ENCODE measurements around the gene AP3B1.
A peak's percentile ranks its signal among the peaks of the same experiment; 100 is the strongest.

The AP3B1 gene

DNA sequence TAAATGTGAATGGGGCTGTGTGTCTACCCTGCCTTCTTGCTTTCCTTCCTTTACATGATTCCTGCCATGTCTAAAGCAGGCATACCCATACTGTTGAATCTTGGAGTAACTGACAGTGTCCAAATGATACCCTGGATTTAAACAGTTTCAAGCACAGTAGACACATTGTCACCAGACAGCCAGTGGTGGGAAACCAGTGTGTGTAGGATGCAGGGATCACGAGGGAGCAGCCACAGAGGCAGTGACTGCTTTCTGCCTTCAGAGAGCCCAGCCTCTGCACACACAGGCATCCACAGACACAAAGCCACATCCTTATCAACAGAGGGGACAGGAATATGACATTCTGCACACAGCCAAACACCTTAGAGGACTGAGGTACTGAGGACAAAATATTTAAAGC lies 334.2 kb downstream of the AP3B1 start:
- Histone ChIP-seq H3K79me1 (ENCODE audit: low read length) (no peaks in the 10 kb centered on the region), H3K36me3 (ENCODE audit: control insufficient read depth, insufficient read depth, low read length) (no peaks in the 10 kb centered on the region), H3K4me1 (ENCODE audit: control insufficient read depth, low read depth, low read length) (no peaks in the 10 kb centered on the region), H3K4me3 (ENCODE audit: low read length) (no peak overlapping the region), H3K23ac (ENCODE audit: low read length) (no peak overlapping the region), H2BK15ac (replicated peaks; ENCODE audit: low read depth) (no peak overlapping the region), H2AK5ac (ENCODE audit: low read length) (no peak overlapping the region), H3K4me2 (ENCODE audit: low read length) (no peak overlapping the region), H4K5ac (ENCODE audit: low read length) (no peak overlapping the region), H3K27ac (ENCODE audit: low read depth, low read length) (no peak overlapping the region), H3K18ac (ENCODE audit: low read length) (no peak overlapping the region), H2BK120ac (ENCODE audit: low read depth, low read length) (no peak overlapping the region), H3K27me3 (ENCODE audit: insufficient read depth, low read length, poor library complexity) (peaks cover 6% of the 10 kb centered on the region), H3K79me2 (ENCODE audit: control insufficient read depth, insufficient read depth, low read length) (no peaks in the 10 kb centered on the region), H4K8ac (ENCODE audit: low read depth, low read length) (no peak overlapping the region), H2BK5ac (ENCODE audit: low read length) (no peak overlapping the region), H3K4ac (ENCODE audit: low read depth, low read length) (no peak overlapping the region), H3K56ac (ENCODE audit: low read length) (peak overlapping the region; percentile 12), H3K9ac (ENCODE audit: low read length) (no peak overlapping the region)
- no CpG with 5 or more reads among the region's 1 CpG for WGBS (ENCODE audit: extremely low coverage, insufficient coverage, low lambda C conversion rate)
- no peak for DNase-seq

DNA sequence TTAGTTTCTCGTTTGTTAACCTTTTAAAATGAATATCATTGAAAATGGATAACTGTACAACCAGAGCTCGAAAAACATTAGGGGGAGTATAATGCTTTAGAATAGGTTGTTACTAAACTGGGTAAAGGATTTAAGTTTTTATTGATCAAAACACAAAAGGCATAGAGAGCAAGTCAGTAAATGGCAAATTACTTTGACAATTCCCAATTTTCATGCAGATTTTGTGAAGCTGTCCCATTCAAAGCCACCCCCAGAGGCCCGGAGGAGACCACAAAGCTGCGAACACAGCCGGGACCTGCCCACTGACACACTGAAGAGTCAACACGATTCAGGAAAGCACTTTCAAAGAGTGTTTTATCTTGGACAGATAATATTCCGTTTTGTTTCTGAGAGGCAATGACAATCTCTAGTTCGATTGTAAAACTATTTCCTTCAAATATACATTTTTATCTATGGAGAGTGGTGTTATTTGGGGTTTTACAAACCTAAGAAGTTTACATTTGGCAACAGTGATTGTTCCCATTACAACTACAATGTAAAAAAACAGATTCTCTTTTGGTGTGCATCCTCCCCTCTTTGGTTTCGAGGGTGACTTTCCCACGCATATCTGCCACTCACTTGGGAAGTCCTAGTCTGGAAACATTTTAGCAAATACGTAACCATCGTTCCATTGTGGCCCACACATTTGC lies 335.7 kb downstream of the AP3B1 start:
- Histone ChIP-seq H3K9ac (ENCODE audit: low read length) (no peak overlapping the region), H4K5ac (ENCODE audit: low read length) (no peak overlapping the region), H3K27me3 (ENCODE audit: insufficient read depth, low read length, poor library complexity) (peaks cover 6% of the 10 kb centered on the region), H2AK5ac (ENCODE audit: low read length) (no peak overlapping the region), H3K23ac (ENCODE audit: low read length) (no peak overlapping the region), H3K4me2 (ENCODE audit: low read length) (no peak overlapping the region), H3K4ac (ENCODE audit: low read depth, low read length) (no peak overlapping the region), H2BK120ac (ENCODE audit: low read depth, low read length) (no peak overlapping the region), H3K27ac (ENCODE audit: low read depth, low read length) (no peak overlapping the region), H3K79me1 (ENCODE audit: low read length) (no peaks in the 10 kb centered on the region), H3K56ac (ENCODE audit: low read length) (no peak overlapping the region), H4K8ac (ENCODE audit: low read depth, low read length) (no peak overlapping the region), H3K79me2 (ENCODE audit: control insufficient read depth, insufficient read depth, low read length) (no peaks in the 10 kb centered on the region), H3K4me3 (ENCODE audit: low read length) (no peak overlapping the region), H2BK15ac (replicated peaks; ENCODE audit: low read depth) (no peak overlapping the region), H3K18ac (ENCODE audit: low read length) (no peak overlapping the region), H3K4me1 (ENCODE audit: control insufficient read depth, low read depth, low read length) (no peaks in the 10 kb centered on the region), H2BK5ac (ENCODE audit: low read length) (no peak overlapping the region), H3K36me3 (ENCODE audit: control insufficient read depth, insufficient read depth, low read length) (no peaks in the 10 kb centered on the region)
- no CpG with 5 or more reads among the region's 12 CpGs for WGBS (ENCODE audit: extremely low coverage, insufficient coverage, low lambda C conversion rate)
- DNase-seq, result peak; percentile 38

DNA sequence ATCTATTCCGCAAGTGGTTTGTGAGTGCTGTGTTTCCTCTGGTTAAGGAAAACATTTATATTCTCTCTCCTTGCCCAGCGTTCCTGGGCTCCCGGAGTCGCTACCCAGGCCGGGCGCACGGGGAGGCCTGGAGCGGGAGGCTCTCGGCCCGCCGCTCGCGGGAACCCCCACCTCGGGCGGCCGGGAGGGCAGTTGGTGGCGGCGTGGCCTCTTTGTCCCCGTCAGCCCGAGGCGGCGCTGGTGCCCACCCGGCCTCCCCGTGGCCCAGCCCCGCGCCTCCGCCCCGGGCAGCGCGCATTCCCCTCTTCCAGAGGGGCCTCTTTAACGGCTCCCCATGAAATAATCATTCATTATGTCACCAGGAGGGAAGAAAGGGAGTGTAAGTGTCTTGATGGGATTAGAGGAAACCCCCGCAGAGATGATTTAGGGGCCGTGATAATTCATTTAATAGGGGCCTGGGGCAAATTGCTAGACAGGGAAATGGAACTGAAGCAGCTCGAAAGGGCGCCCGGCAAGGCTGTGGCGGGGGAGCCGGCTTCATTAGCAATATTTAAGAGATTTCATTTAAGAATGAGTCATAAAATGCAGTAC lies 336.5 kb downstream of the AP3B1 start:
- Histone ChIP-seq H3K27me3 (ENCODE audit: insufficient read depth, low read length, poor library complexity) (peaks cover 6% of the 10 kb centered on the region), H3K9ac (ENCODE audit: low read length) (peak overlapping the region; percentile 18), H3K4ac (ENCODE audit: low read depth, low read length) (no peak overlapping the region), H2AK5ac (ENCODE audit: low read length) (no peak overlapping the region), H3K27ac (ENCODE audit: low read depth, low read length) (no peak overlapping the region), H3K56ac (ENCODE audit: low read length) (peak overlapping the region; percentile 49), H4K8ac (ENCODE audit: low read depth, low read length) (no peak overlapping the region), H3K36me3 (ENCODE audit: control insufficient read depth, insufficient read depth, low read length) (no peaks in the 10 kb centered on the region), H2BK120ac (ENCODE audit: low read depth, low read length) (no peak overlapping the region), H3K79me2 (ENCODE audit: control insufficient read depth, insufficient read depth, low read length) (no peaks in the 10 kb centered on the region), H3K4me2 (ENCODE audit: low read length) (peak overlapping the region; percentile 12), H3K4me3 (ENCODE audit: low read length) (no peak overlapping the region), H2BK5ac (ENCODE audit: low read length) (no peak overlapping the region), H4K5ac (ENCODE audit: low read length) (no peak overlapping the region), H3K18ac (ENCODE audit: low read length) (peak overlapping the region; percentile 82), H3K79me1 (ENCODE audit: low read length) (no peaks in the 10 kb centered on the region), H3K4me1 (ENCODE audit: control insufficient read depth, low read depth, low read length) (no peaks in the 10 kb centered on the region), H3K23ac (ENCODE audit: low read length) (no peak overlapping the region), H2BK15ac (replicated peaks; ENCODE audit: low read depth) (no peak overlapping the region)
- no CpG with 5 or more reads among the region's 38 CpGs for WGBS (ENCODE audit: extremely low coverage, insufficient coverage, low lambda C conversion rate)
- peak; percentile 84 for DNase-seq

DNA sequence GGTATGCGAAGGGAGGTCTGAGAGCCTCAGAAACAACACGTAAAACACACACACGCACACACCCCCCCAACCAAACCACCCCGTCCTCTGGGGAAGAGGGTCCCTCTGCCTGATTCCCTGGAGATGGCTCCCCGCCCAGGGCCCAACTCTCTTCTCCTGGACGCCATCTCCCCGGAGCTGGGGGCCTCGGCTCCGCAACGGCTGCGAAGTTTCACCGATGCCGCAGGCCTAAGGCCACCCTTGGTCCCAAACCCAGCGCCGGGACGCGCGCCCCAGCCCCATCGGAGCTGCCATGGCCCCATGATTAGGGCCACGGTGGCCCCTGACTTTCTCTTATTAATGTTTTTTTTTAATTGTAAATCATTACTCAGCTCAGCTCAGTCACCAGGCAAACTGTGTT lies 337.0 kb downstream of the AP3B1 start:
- Histone ChIP-seq H3K4ac (ENCODE audit: low read depth, low read length) (no peak overlapping the region), H3K9ac (ENCODE audit: low read length) (peak overlapping the region; percentile 18), H3K79me2 (ENCODE audit: control insufficient read depth, insufficient read depth, low read length) (no peaks in the 10 kb centered on the region), H3K18ac (ENCODE audit: low read length) (peak overlapping the region; percentile 82), H2AK5ac (ENCODE audit: low read length) (no peak overlapping the region), H4K5ac (ENCODE audit: low read length) (no peak overlapping the region), H3K4me3 (ENCODE audit: low read length) (no peak overlapping the region), H3K4me1 (ENCODE audit: control insufficient read depth, low read depth, low read length) (no peaks in the 10 kb centered on the region), H3K4me2 (ENCODE audit: low read length) (peak overlapping the region; percentile 12), H4K8ac (ENCODE audit: low read depth, low read length) (no peak overlapping the region), H3K36me3 (ENCODE audit: control insufficient read depth, insufficient read depth, low read length) (no peaks in the 10 kb centered on the region), H2BK5ac (ENCODE audit: low read length) (no peak overlapping the region), H3K23ac (ENCODE audit: low read length) (no peak overlapping the region), H3K27ac (ENCODE audit: low read depth, low read length) (no peak overlapping the region), H3K79me1 (ENCODE audit: low read length) (no peaks in the 10 kb centered on the region), H3K27me3 (ENCODE audit: insufficient read depth, low read length, poor library complexity) (peaks cover 6% of the 10 kb centered on the region), H3K56ac (ENCODE audit: low read length) (peak overlapping the region; percentile 49), H2BK15ac (replicated peaks; ENCODE audit: low read depth) (no peak overlapping the region), H2BK120ac (ENCODE audit: low read depth, low read length) (no peak overlapping the region)
- DNase-seq, result peak; percentile 34
- WGBS (ENCODE audit: extremely low coverage, insufficient coverage, low lambda C conversion rate), result no CpG with 5 or more reads among the region's 20 CpGs

DNA sequence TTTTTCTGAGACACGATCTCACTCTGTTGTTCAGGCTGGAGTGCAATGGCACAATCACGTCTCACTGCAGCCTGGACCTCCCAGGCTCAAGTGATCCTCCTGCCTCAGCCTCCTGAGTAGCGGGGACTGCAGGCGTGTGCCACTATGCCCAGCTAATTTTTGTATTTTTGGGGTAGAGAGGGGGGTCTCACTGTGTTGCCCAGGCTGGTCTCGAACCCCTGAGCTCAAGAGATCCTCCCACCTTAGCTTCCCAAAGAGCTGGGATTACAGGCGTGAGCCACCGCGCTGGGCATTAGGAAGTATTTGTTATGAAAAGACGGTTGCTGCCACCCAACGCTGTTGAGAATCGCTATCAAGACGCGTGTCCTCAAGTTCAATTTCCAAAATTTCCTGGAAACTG lies 337.4 kb downstream of the AP3B1 start:
- Histone ChIP-seq H2BK15ac (replicated peaks; ENCODE audit: low read depth) (no peak overlapping the region), H3K27me3 (ENCODE audit: insufficient read depth, low read length, poor library complexity) (peaks cover 6% of the 10 kb centered on the region), H3K4me2 (ENCODE audit: low read length) (no peak overlapping the region), H3K23ac (ENCODE audit: low read length) (no peak overlapping the region), H2AK5ac (ENCODE audit: low read length) (no peak overlapping the region), H3K4me1 (ENCODE audit: control insufficient read depth, low read depth, low read length) (no peaks in the 10 kb centered on the region), H3K4ac (ENCODE audit: low read depth, low read length) (no peak overlapping the region), H3K4me3 (ENCODE audit: low read length) (no peak overlapping the region), H3K79me1 (ENCODE audit: low read length) (no peaks in the 10 kb centered on the region), H3K36me3 (ENCODE audit: control insufficient read depth, insufficient read depth, low read length) (no peaks in the 10 kb centered on the region), H4K5ac (ENCODE audit: low read length) (no peak overlapping the region), H3K56ac (ENCODE audit: low read length) (no peak overlapping the region), H3K27ac (ENCODE audit: low read depth, low read length) (no peak overlapping the region), H4K8ac (ENCODE audit: low read depth, low read length) (no peak overlapping the region), H2BK5ac (ENCODE audit: low read length) (no peak overlapping the region), H3K9ac (ENCODE audit: low read length) (no peak overlapping the region), H2BK120ac (ENCODE audit: low read depth, low read length) (no peak overlapping the region), H3K18ac (ENCODE audit: low read length) (no peak overlapping the region), H3K79me2 (ENCODE audit: control insufficient read depth, insufficient read depth, low read length) (no peaks in the 10 kb centered on the region)
- no peak for DNase-seq
- WGBS (ENCODE audit: extremely low coverage, insufficient coverage, low lambda C conversion rate), result no CpG with 5 or more reads among the region's 13 CpGs

DNA sequence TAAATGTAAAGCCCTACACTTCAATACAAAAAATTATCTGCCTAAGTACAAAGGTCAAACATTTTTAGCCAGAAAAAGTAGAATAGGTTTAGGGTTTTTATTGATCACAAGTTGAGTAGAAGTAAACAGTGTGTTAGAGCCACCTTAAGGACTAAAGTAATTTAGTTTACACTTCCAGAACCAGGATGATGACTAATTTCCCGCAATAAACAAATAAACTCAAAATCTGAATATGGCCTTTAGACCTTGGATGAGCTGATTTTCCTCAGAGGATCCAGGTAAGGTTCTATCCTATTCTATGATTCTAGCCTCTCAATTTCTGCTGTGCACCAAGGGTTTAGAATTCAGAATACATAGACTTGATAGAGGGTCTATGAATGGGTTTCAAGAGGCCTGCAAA lies 338.9 kb downstream of the AP3B1 start:
- Histone ChIP-seq H3K23ac (ENCODE audit: low read length) (no peak overlapping the region), H3K4me2 (ENCODE audit: low read length) (no peak overlapping the region), H4K5ac (ENCODE audit: low read length) (no peak overlapping the region), H3K56ac (ENCODE audit: low read length) (no peak overlapping the region), H2BK15ac (replicated peaks; ENCODE audit: low read depth) (no peak overlapping the region), H3K27ac (ENCODE audit: low read depth, low read length) (no peak overlapping the region), H4K8ac (ENCODE audit: low read depth, low read length) (no peak overlapping the region), H3K27me3 (ENCODE audit: insufficient read depth, low read length, poor library complexity) (peaks cover 6% of the 10 kb centered on the region), H2AK5ac (ENCODE audit: low read length) (no peak overlapping the region), H3K79me1 (ENCODE audit: low read length) (no peaks in the 10 kb centered on the region), H3K4ac (ENCODE audit: low read depth, low read length) (no peak overlapping the region), H3K4me3 (ENCODE audit: low read length) (no peak overlapping the region), H2BK5ac (ENCODE audit: low read length) (no peak overlapping the region), H3K18ac (ENCODE audit: low read length) (no peak overlapping the region), H3K4me1 (ENCODE audit: control insufficient read depth, low read depth, low read length) (no peaks in the 10 kb centered on the region), H3K79me2 (ENCODE audit: control insufficient read depth, insufficient read depth, low read length) (no peaks in the 10 kb centered on the region), H3K9ac (ENCODE audit: low read length) (no peak overlapping the region), H3K36me3 (ENCODE audit: control insufficient read depth, insufficient read depth, low read length) (no peaks in the 10 kb centered on the region), H2BK120ac (ENCODE audit: low read depth, low read length) (no peak overlapping the region)
- WGBS (ENCODE audit: extremely low coverage, insufficient coverage, low lambda C conversion rate), result no CpG with 5 or more reads among the region's 1 CpG
- no peak for DNase-seq

Data from mesendoderm (in vitro differentiated cells).